ENCODE data around the gene PDE9A. TPM values are rescaled to one million over a fixed set of nuclear protein-coding genes. Genes with fewer than 3 reads are reported as not detected.

The PDE9A gene
- total and polyA plus RNA-seq, 4 donors: 2.6 to 16.2 (median 7.8) TPM

GRCh38 chr21:42670058-42670880 lies 16.8 kb downstream of the PDE9A start:
- no peaks in the 10 kb centered on the region for H3K27me3 ChIP-seq (ENCODE audit: control insufficient read depth in 1 of 2, insufficient read depth in 2 of 2, low read length in 1 of 2)
- H3K9me3 ChIP-seq (ENCODE audit: control insufficient read depth, low read length): no peaks in the 10 kb centered on the region
- DNase-seq (no peak), ATAC-seq (ENCODE audit: low FRiP score) (no peak)
- H3K36me3 ChIP-seq (ENCODE audit: control insufficient read depth in 1 of 2, insufficient read depth in 2 of 2, low read length in 1 of 2): no peaks in the 10 kb centered on the region
- WGBS, 2 donors: 94 to 95% methylated on average over 8 of the region's 8 CpGs
- intact Hi-C loops (cut with DNase I): no loop called here
- H3K4me3 ChIP-seq (ENCODE audit: low read length in 2 of 2): no peak overlapping the region
- H3K27ac ChIP-seq (ENCODE audit: low read depth in 1 of 2, low read length in 2 of 2): no peak overlapping the region
- H3K4me1 ChIP-seq (ENCODE audit: control insufficient read depth in 1 of 2, insufficient read depth in 2 of 2, low read length in 2 of 2): no peaks in the 10 kb centered on the region

GRCh38 chr21:42670884-42671283 lies 17.5 kb downstream of the PDE9A start:
- Histone ChIP-seq H3K27me3 (ENCODE audit: control insufficient read depth in 1 of 2, insufficient read depth in 2 of 2, low read length in 1 of 2) (no peaks in the 10 kb centered on the region), H3K9me3 (ENCODE audit: control insufficient read depth, low read length) (no peaks in the 10 kb centered on the region), H3K27ac (ENCODE audit: low read depth in 1 of 2, low read length in 2 of 2) (no peak overlapping the region), H3K36me3 (ENCODE audit: control insufficient read depth in 1 of 2, insufficient read depth in 2 of 2, low read length in 1 of 2) (no peaks in the 10 kb centered on the region), H3K4me3 (ENCODE audit: low read length in 2 of 2) (no peak overlapping the region), H3K4me1 (ENCODE audit: control insufficient read depth in 1 of 2, insufficient read depth in 2 of 2, low read length in 2 of 2) (no peaks in the 10 kb centered on the region)
- 85 to 92% methylated on average over 9 of the region's 9 CpGs for WGBS, 2 donors
- DNase-seq (no peak), ATAC-seq (ENCODE audit: low FRiP score) (no peak)
- intact Hi-C loops (cut with DNase I): no loop called here

DNA sequence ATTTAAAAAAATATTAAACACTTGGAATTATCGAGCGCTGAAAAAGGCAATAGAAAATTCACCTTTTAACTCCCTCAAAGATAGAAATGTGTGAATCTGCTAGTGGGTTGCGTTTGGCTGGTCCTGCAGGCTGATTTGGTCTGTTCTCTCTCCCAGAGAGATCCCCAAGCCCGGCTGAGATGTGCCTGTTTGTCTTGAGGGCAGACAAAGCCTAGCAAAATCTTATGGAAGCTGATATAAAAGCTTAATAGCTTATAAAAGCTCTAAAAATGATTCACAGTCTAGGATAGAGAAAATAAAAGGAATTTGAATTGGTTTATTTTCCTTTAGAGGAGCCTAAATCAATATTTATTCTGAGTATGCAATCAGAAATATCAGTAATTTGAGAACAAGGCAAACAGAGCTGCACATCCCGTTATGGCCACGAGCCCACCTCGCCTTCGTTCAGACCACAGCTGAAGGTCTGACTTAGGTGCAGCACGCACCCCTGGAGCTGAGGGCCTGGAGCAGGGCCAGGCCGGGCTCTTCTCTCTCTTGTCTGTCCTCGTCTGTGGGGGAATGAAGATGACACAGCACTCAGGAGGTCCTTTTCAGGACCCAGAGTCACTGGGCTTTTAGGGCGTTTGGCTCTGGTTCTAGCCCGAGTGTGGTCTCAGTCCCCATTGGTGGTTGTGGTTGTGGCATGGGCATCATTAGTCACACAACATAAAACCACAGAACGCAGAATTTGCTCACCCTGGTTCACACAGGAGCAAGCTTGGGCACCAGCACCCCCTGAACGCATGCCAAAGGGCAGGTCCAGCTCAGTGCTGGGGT lies 18.6 kb downstream of the PDE9A start:
- H3K4me1 ChIP-seq (ENCODE audit: control insufficient read depth in 1 of 2, insufficient read depth in 2 of 2, low read length in 2 of 2): no peaks in the 10 kb centered on the region
- no peaks in the 10 kb centered on the region for H3K9me3 ChIP-seq (ENCODE audit: control insufficient read depth, low read length)
- no peaks in the 10 kb centered on the region for H3K27me3 ChIP-seq (ENCODE audit: control insufficient read depth in 1 of 2, insufficient read depth in 2 of 2, low read length in 1 of 2)
- intact Hi-C loops (cut with DNase I): no loop called here
- no peak overlapping the region for H3K27ac ChIP-seq (ENCODE audit: low read depth in 1 of 2, low read length in 2 of 2)
- DNase-seq: no peak
- no peak overlapping the region for H3K4me3 ChIP-seq (ENCODE audit: low read length in 2 of 2)
- WGBS, 2 donors: 77 to 84% methylated on average over 15 of the region's 15 CpGs
- no peak for ATAC-seq (ENCODE audit: low FRiP score)
- H3K36me3 ChIP-seq (ENCODE audit: control insufficient read depth in 1 of 2, insufficient read depth in 2 of 2, low read length in 1 of 2): no peaks in the 10 kb centered on the region

DNA sequence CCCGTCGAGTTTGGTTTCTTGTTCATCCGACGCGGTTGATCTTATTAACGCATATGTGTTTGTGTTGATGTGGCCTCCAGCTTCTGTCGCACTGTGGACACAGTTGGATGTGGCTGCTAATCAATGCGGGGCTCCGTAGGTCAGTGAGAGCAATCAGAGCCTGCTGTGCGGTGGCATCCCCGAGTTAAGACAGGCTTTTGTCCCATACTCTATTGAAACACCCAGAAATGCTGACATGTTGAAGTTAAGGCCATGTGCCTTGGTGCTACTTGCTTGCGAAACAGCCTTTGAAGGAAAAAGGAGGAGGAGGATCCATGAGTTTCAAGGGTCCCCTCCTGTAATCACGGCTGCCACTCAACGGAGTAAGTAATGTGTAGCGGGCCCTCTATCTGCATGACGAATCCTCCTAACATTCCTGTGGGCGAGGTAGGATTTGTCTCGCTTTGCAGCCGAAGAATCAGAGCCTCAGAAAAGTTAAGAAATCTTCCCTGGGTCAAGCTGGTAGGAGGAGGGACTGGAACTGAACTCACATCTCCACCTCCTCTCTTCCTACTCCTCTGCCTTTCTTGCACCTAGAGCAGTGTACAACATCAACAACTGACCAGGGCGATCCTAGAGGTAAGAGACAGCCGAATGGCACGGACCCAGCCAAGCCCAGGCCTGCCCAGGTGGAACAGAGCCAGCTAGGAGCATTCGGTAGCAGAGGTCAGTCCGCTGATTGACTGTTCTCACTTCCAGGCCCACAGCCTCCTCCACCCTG lies 19.5 kb downstream of the PDE9A start:
- Histone ChIP-seq H3K4me3 (ENCODE audit: low read length in 2 of 2) (no peak overlapping the region), H3K27ac (ENCODE audit: low read depth in 1 of 2, low read length in 2 of 2) (no peak overlapping the region), H3K9me3 (ENCODE audit: control insufficient read depth, low read length) (no peaks in the 10 kb centered on the region), H3K27me3 (ENCODE audit: control insufficient read depth in 1 of 2, insufficient read depth in 2 of 2, low read length in 1 of 2) (no peaks in the 10 kb centered on the region), H3K4me1 (ENCODE audit: control insufficient read depth in 1 of 2, insufficient read depth in 2 of 2, low read length in 2 of 2) (no peaks in the 10 kb centered on the region), H3K36me3 (ENCODE audit: control insufficient read depth in 1 of 2, insufficient read depth in 2 of 2, low read length in 1 of 2) (no peaks in the 10 kb centered on the region)
- DNase-seq (no peak), ATAC-seq (ENCODE audit: low FRiP score) (no peak)
- 93 to 94% methylated on average over 24 of the region's 24 CpGs for WGBS, 2 donors
- intact Hi-C loops (cut with DNase I): no loop called here

DNA sequence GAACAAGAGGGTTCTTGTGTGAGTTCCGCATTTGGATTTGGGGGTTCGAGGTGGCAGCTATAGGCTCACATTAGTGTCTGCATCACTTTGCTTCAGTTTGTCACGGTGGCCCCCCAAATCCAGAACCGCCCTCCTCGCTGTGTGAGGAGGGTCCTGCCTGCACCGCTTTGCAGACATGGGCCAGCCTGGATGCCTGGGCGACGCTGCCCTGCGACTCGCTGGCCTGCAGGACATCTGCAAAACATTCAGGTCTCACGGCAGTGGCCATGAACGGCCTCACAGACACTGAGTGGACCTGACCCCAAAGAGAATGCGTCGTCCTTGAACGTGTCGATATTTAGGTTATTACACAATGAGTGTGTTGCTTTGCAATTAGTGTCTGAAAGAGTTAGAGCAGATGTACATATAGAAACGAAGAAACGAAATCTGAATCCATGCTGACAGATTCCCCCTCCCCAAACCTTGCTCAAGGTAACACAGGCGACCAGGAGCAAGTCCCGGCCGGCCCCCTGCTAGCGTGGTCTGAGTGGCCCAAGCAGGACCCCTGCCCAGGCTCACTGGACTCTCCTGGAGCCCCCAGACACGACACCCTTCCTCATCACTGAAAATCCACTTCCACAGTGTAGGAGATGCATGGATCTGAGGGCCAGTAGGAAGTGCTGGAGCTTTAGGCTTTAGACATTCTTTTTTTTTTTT lies 20.4 kb downstream of the PDE9A start:
- ATAC-seq (ENCODE audit: low FRiP score) (no peak), DNase-seq (no peak)
- 94 to 96% methylated on average over 23 of the region's 23 CpGs for WGBS, 2 donors
- H3K9me3 ChIP-seq (ENCODE audit: control insufficient read depth, low read length): no peaks in the 10 kb centered on the region
- no peaks in the 10 kb centered on the region for H3K36me3 ChIP-seq (ENCODE audit: control insufficient read depth in 1 of 2, insufficient read depth in 2 of 2, low read length in 1 of 2)
- no peak overlapping the region for H3K27ac ChIP-seq (ENCODE audit: low read depth in 1 of 2, low read length in 2 of 2)
- no peak overlapping the region for H3K4me3 ChIP-seq (ENCODE audit: low read length in 2 of 2)
- no peaks in the 10 kb centered on the region for H3K4me1 ChIP-seq (ENCODE audit: control insufficient read depth in 1 of 2, insufficient read depth in 2 of 2, low read length in 2 of 2)
- H3K27me3 ChIP-seq (ENCODE audit: control insufficient read depth in 1 of 2, insufficient read depth in 2 of 2, low read length in 1 of 2): no peaks in the 10 kb centered on the region
- intact Hi-C loops (cut with DNase I): no loop called here

GRCh38 chr21:42674351-42674940 lies 21.0 kb downstream of the PDE9A start:
- no peak for DNase-seq
- Histone ChIP-seq H3K4me3 (ENCODE audit: low read length in 2 of 2) (no peak overlapping the region), H3K27me3 (ENCODE audit: control insufficient read depth in 1 of 2, insufficient read depth in 2 of 2, low read length in 1 of 2) (no peaks in the 10 kb centered on the region), H3K36me3 (ENCODE audit: control insufficient read depth in 1 of 2, insufficient read depth in 2 of 2, low read length in 1 of 2) (no peaks in the 10 kb centered on the region), H3K27ac (ENCODE audit: low read depth in 1 of 2, low read length in 2 of 2) (no peak overlapping the region), H3K9me3 (ENCODE audit: control insufficient read depth, low read length) (no peaks in the 10 kb centered on the region), H3K4me1 (ENCODE audit: control insufficient read depth in 1 of 2, insufficient read depth in 2 of 2, low read length in 2 of 2) (no peaks in the 10 kb centered on the region)
- 15 to 17% methylated on average over 12 to 14 of the region's 14 CpGs for WGBS, 2 donors
- intact Hi-C loops (cut with DNase I): no loop called here
- no peak for ATAC-seq (ENCODE audit: low FRiP score)

DNA sequence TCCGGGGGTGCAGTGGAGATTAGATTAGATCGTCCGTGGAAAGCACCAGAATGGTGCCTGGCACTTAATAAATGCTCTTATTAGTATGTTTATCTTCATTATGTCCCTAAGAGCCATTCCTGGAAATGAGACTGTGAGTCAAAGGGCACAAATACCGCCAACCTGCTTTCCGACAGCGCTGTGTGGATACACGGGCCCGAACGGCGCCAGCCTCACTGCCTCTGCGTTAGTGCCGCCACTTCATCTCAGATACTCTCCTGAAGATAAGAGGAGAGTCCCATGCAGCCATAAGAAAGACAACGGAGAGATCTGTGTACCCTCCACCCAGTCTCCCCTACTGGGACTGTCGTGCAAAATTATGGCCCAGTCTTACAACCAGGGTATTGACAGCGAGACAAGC lies 22.0 kb downstream of the PDE9A start:
- intact Hi-C loops (cut with DNase I): no loop called here
- no peaks in the 10 kb centered on the region for H3K4me1 ChIP-seq (ENCODE audit: control insufficient read depth in 1 of 2, insufficient read depth in 2 of 2, low read length in 2 of 2)
- H3K27ac ChIP-seq (ENCODE audit: low read depth in 1 of 2, low read length in 2 of 2): no peak overlapping the region
- H3K4me3 ChIP-seq (ENCODE audit: low read length in 2 of 2): no peak overlapping the region
- DNase-seq: no peak
- no peaks in the 10 kb centered on the region for H3K36me3 ChIP-seq (ENCODE audit: control insufficient read depth in 1 of 2, insufficient read depth in 2 of 2, low read length in 1 of 2)
- ATAC-seq (ENCODE audit: low FRiP score): no peak
- WGBS, 2 donors: 89 to 91% methylated on average over 15 of the region's 15 CpGs
- no peaks in the 10 kb centered on the region for H3K27me3 ChIP-seq (ENCODE audit: control insufficient read depth in 1 of 2, insufficient read depth in 2 of 2, low read length in 1 of 2)
- H3K9me3 ChIP-seq (ENCODE audit: control insufficient read depth, low read length): no peaks in the 10 kb centered on the region

DNA sequence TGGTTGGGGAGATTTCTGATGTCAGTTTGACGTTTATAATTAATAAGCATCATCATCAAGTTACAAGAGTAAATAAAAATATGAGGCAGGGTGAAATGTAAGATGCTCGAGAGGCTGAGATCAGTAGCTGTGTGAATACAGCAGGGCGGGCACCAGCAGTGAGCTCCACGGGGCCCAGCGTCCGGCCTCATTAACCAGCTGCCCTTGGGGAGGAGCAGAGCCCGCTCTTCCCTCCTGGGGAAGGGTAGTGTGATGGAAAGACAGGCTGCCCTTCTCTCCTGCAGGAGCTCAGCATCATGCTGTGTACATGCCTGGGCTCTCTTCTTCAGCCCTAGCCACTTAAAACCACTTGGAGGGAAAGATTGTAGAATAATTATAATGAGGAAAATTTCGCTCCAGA lies 23.4 kb downstream of the PDE9A start:
- H3K36me3 ChIP-seq (ENCODE audit: control insufficient read depth in 1 of 2, insufficient read depth in 2 of 2, low read length in 1 of 2): no peaks in the 10 kb centered on the region
- no peaks in the 10 kb centered on the region for H3K27me3 ChIP-seq (ENCODE audit: control insufficient read depth in 1 of 2, insufficient read depth in 2 of 2, low read length in 1 of 2)
- H3K27ac ChIP-seq (ENCODE audit: low read depth in 1 of 2, low read length in 2 of 2): no peak overlapping the region
- no peak for ATAC-seq (ENCODE audit: low FRiP score)
- H3K9me3 ChIP-seq (ENCODE audit: control insufficient read depth, low read length): no peaks in the 10 kb centered on the region
- no peak for DNase-seq
- intact Hi-C loops (cut with DNase I): no loop called here
- 96 to 97% methylated on average over 8 of the region's 8 CpGs for WGBS, 2 donors
- H3K4me3 ChIP-seq (ENCODE audit: low read length in 2 of 2): no peak overlapping the region
- H3K4me1 ChIP-seq (ENCODE audit: control insufficient read depth in 1 of 2, insufficient read depth in 2 of 2, low read length in 2 of 2): no peaks in the 10 kb centered on the region
